Measurements from ENCODE around the gene CAMK4.

Gene CAMK4

DNA sequence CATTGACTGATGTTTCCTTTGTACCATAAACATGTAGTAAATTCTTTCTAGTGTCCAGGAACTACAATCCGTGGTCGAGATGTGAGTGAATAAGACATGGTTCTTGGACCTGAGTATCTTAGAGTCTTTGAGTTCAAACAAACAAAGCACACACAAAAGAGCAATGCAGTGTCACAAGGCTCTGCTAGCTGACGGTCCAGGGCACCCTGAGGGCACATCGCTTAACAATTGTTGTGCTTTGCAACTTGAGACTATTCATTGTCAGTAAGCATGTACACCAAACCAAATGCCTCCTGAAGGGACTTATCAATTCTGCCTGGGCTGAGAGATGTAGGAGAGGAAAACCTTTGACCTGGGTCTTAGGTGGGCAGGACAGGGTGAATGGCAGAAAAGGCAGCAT is 84.8 kb downstream of the CAMK4 start:
- H3K36me3 ChIP-seq (ENCODE audit: control insufficient read depth, insufficient read depth, low read length) = no peaks in the 10 kb centered on the region
- no peaks in the 10 kb centered on the region for H3K27me3 ChIP-seq (ENCODE audit: control insufficient read depth, insufficient read depth, low read length)
- H3K27ac ChIP-seq (ENCODE audit: low read depth, low read length) = no peak overlapping the region
- H3K4me1 ChIP-seq (ENCODE audit: control insufficient read depth, insufficient read depth, low read length) = no peaks in the 10 kb centered on the region
- H3K4me3 ChIP-seq (ENCODE audit: low read length) = no peak overlapping the region
- no peak overlapping the region for H3K9ac ChIP-seq (ENCODE audit: low read length)

DNA sequence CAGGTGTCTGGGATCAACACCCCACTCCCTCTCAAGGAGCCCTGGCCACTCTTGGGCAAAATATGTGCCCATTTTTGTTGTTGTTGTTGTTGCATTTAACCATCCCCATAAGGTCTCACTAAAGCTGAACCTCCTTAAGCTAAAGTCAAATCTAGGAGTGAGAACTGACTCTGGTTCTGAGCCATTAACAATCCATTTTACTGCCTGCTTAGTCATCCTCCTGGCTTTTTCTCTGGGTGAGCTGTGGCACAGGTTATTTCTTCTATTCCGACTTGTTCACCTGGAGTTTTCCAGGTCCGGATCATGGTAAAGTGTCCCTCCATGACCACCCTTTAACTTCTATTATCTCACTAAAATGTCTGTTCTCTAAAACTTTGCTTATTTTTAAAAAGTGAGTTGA is 85.2 kb downstream of the CAMK4 start:
- no peak overlapping the region for H3K9ac ChIP-seq (ENCODE audit: low read length)
- H3K27me3 ChIP-seq (ENCODE audit: control insufficient read depth, insufficient read depth, low read length) = no peaks in the 10 kb centered on the region
- H3K36me3 ChIP-seq (ENCODE audit: control insufficient read depth, insufficient read depth, low read length) = no peaks in the 10 kb centered on the region
- no peaks in the 10 kb centered on the region for H3K4me1 ChIP-seq (ENCODE audit: control insufficient read depth, insufficient read depth, low read length)
- no peak overlapping the region for H3K27ac ChIP-seq (ENCODE audit: low read depth, low read length)
- no peak overlapping the region for H3K4me3 ChIP-seq (ENCODE audit: low read length)

DNA sequence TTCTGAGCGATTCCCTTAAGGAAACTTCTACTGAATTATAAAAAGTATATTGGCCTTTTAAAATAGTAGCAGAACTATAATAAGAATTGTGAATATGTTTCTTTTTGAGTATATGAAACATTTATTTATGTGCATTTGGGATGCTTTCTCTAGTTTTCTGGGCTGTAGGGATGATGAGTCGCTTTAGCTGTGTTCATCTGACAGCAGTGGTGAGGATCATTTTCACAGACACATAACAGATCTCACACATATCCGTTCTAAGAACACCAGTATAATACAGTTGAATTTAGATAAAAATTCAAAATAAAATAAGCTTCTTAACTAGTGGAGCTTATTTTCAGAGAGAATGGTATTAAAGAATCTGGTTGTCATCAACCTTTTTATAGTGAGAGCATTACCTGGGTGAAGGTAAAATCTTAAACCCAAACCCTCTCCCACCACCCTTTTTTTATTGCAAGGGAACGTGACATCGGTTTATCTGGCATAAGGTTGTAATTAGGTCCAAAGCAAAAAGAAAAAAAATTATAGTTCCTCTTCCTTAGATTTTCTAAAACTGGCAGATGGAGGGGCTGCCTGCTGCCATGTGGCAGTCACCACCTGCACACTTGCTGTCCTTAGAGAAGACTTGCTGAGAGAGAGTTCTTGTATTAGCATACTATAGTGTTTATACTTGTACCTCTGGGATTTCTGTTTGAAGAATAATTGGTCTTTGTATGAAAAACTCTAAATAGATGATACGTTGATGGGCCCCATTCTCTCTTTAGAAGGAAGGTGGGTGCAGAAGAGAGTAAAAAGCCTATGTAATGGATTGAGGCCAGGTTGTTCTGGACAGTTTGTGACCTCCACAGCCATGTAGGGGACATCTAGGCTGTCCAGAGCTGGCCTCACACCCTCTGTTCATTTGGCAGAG is 86.8 kb downstream of the CAMK4 start:
- H3K9ac ChIP-seq (ENCODE audit: low read length) = no peak overlapping the region
- no peak overlapping the region for H3K27ac ChIP-seq (ENCODE audit: low read depth, low read length)

DNA sequence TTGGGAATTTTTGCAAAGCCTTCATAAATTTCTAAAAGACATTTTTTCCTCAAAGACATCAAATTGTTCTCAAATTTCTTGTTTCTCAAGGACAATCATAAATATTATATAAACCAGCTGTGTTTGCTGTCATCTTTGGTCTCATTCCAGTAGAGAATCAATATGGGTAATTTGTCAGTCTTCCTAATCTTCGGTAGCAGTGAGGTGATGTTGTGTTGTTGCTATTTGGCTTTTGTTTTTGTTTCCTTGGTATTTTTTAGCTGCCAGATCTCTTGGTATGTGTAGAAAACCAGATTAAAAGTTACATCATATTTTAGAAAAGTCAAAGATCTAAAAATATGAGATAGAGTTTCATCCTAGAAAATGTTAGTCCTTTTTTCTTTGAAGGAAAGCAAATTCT is 87.5 kb downstream of the CAMK4 start:
- Histone ChIP-seq H3K9ac (ENCODE audit: low read length) (no peak overlapping the region), H3K27ac (ENCODE audit: low read depth, low read length) (no peak overlapping the region), H3K27me3 (ENCODE audit: control insufficient read depth, insufficient read depth, low read length) (no peaks in the 10 kb centered on the region), H3K4me1 (ENCODE audit: control insufficient read depth, insufficient read depth, low read length) (no peaks in the 10 kb centered on the region), H3K4me3 (ENCODE audit: low read length) (no peak overlapping the region), H3K36me3 (ENCODE audit: control insufficient read depth, insufficient read depth, low read length) (no peaks in the 10 kb centered on the region)

More for the DNA sequence above, 86.8 kb downstream of the CAMK4 start:
- no peaks in the 10 kb centered on the region for H3K27me3 ChIP-seq (ENCODE audit: control insufficient read depth, insufficient read depth, low read length)
- no peak overlapping the region for H3K4me3 ChIP-seq (ENCODE audit: low read length)
- no peaks in the 10 kb centered on the region for H3K36me3 ChIP-seq (ENCODE audit: control insufficient read depth, insufficient read depth, low read length)
- no peaks in the 10 kb centered on the region for H3K4me1 ChIP-seq (ENCODE audit: control insufficient read depth, insufficient read depth, low read length)

DNA sequence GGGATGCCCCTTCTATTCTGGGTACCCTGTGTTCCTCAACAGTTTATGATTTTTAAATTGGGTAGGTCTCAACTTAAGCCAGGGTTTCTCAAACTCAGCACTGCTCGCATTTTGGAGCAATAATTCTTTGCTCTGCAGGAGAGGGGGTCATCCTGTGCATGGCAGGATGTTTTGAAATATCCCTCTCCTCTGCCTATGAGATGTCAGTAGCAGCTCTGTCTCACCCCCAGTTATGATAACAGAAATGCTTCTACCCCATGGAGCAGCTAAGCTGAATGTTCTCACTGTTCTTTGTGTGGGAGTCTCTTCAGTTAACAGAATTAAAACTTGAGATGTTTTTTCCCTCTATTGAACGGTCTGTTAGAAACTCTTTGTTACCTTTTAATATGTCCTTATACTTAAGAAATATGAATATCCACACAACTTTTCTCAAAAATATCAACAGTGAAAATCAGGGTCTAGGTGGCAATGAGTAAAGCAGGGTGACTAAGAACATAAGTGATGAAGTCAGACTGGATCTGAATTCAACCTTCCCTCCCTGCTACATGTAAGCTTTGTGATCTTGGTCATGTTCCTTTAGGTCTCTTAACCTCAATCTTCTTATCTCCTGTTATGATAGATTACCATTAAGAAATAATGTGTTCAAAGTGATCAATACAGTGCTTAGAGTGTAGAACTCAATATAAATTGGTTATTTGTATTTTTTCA is 89.0 kb downstream of the CAMK4 start:
- Histone ChIP-seq H3K9ac (ENCODE audit: low read length) (no peak overlapping the region), H3K36me3 (ENCODE audit: control insufficient read depth, insufficient read depth, low read length) (no peaks in the 10 kb centered on the region), H3K4me1 (ENCODE audit: control insufficient read depth, insufficient read depth, low read length) (no peaks in the 10 kb centered on the region), H3K4me3 (ENCODE audit: low read length) (no peak overlapping the region), H3K27ac (ENCODE audit: low read depth, low read length) (no peak overlapping the region), H3K27me3 (ENCODE audit: control insufficient read depth, insufficient read depth, low read length) (no peaks in the 10 kb centered on the region)

DNA sequence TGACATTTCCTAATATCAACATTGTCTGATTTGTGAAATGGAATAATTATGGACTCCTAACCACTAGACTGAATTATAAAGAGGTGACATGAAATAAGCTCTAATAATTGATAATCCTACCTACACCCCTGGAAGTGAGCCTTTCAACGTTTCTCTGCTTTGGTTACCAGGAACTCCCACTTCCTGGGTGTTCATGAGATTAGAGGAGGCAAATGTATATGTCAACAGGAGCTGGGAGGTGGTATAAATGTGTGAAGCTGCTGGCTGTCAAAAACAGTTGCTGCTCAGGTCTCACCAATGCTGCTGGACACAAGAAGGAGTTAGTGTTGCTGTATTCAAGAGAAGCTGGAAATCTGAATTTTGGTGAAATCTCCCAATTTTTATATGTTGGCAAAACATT is 96.8 kb downstream of the CAMK4 start:
- Histone ChIP-seq H3K36me3 (ENCODE audit: control insufficient read depth, insufficient read depth, low read length) (no peaks in the 10 kb centered on the region), H3K27ac (ENCODE audit: low read depth, low read length) (no peak overlapping the region), H3K27me3 (ENCODE audit: control insufficient read depth, insufficient read depth, low read length) (no peaks in the 10 kb centered on the region)

DNA sequence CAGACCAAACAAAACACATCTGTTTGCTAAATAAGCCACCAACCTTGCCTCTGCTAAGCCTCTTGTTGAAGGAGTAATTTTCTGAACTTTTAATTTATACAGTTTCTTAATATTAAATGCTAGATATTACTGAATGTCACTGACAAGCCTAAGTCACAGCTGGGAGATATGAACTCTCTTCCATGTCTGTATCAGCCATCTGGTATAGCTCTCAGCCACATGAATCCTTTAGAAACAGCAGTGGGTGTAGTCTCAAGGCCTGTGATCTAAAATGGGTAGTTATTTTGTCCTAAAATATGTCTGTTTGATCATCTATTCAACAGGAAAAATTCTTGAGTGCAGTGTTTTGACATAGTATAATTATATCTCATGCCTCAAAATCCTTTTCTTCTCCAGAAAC is 97.2 kb downstream of the CAMK4 start:
- Histone ChIP-seq H3K27me3 (ENCODE audit: control insufficient read depth, insufficient read depth, low read length) (no peaks in the 10 kb centered on the region), H3K9ac (ENCODE audit: low read length) (no peak overlapping the region)

More for the DNA sequence above, 96.8 kb downstream of the CAMK4 start:
- Histone ChIP-seq H3K9ac (ENCODE audit: low read length) (no peak overlapping the region), H3K4me3 (ENCODE audit: low read length) (no peak overlapping the region), H3K4me1 (ENCODE audit: control insufficient read depth, insufficient read depth, low read length) (no peaks in the 10 kb centered on the region)

DNA sequence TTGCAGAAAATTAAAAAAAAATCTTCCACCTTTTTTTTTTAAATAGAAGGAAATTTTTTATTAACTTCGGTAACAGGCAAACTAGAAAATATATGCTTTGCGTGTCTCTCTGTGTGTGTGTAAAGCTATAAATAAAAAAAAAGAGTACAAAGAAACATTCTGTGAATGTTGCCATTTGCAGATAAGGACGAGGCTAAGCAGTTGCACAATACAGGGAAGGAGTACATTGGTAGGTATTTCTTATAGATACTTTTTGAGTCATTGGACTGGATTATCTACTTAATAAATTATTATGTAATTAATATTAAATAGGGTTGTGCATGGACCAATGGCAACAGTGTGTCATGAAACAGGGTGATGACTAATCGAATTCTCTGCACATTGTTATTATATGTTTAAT is 102.4 kb downstream of the CAMK4 start:
- Histone ChIP-seq H3K27me3 (ENCODE audit: control insufficient read depth, insufficient read depth, low read length) (no peaks in the 10 kb centered on the region), H3K9ac (ENCODE audit: low read length) (no peak overlapping the region), H3K4me3 (ENCODE audit: low read length) (no peak overlapping the region), H3K36me3 (ENCODE audit: control insufficient read depth, insufficient read depth, low read length) (no peaks in the 10 kb centered on the region), H3K4me1 (ENCODE audit: control insufficient read depth, insufficient read depth, low read length) (no peaks in the 10 kb centered on the region), H3K27ac (ENCODE audit: low read depth, low read length) (no peak overlapping the region)

More for the DNA sequence above, 97.2 kb downstream of the CAMK4 start:
- Histone ChIP-seq H3K27ac (ENCODE audit: low read depth, low read length) (no peak overlapping the region), H3K4me1 (ENCODE audit: control insufficient read depth, insufficient read depth, low read length) (no peaks in the 10 kb centered on the region), H3K36me3 (ENCODE audit: control insufficient read depth, insufficient read depth, low read length) (no peaks in the 10 kb centered on the region), H3K4me3 (ENCODE audit: low read length) (no peak overlapping the region)

DNA sequence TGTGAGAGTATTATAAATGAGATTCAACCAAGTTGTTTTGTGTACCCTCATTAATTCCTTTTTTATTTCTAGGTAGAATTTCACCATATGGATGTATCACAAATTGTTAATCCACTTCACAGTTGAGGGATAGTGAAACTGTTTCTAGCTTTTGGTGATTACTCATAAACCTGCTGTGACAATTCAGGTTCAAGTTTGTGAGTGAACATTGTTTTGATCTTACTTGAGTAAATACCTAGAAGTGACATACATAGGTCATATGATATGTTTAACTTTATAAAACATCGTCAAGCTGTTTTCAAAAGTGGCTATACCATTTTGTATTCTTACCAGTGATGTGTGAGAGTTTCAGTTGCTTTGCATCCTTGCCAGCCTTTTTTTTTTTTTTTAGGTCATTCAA is 112.9 kb downstream of the CAMK4 start:
- H3K4me1 ChIP-seq (ENCODE audit: control insufficient read depth, insufficient read depth, low read length) = no peaks in the 10 kb centered on the region
- no peak overlapping the region for H3K27ac ChIP-seq (ENCODE audit: low read depth, low read length)
- H3K9ac ChIP-seq (ENCODE audit: low read length) = no peak overlapping the region
- H3K36me3 ChIP-seq (ENCODE audit: control insufficient read depth, insufficient read depth, low read length) = no peaks in the 10 kb centered on the region
- no peak overlapping the region for H3K4me3 ChIP-seq (ENCODE audit: low read length)
- H3K27me3 ChIP-seq (ENCODE audit: control insufficient read depth, insufficient read depth, low read length) = no peaks in the 10 kb centered on the region

DNA sequence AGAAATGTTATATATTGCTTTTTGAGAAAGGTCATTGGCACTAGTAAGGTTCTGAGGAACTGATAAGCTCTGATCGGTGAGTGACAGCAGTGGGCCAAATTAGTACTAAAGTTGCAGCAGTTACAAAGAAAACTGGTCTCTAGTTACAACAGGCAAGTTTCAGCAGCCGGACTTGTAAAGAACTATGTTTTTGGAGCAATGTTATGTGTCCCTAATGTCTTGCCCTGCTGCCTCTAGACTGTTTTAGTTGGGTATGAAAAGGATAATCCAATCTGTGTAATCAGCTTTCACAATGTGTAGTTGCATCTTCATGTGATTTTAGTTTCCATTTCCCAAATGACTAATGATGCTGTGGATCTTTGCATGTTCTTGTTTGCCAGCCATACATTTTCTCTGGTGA is 113.5 kb downstream of the CAMK4 start:
- Histone ChIP-seq H3K27me3 (ENCODE audit: control insufficient read depth, insufficient read depth, low read length) (no peaks in the 10 kb centered on the region), H3K36me3 (ENCODE audit: control insufficient read depth, insufficient read depth, low read length) (no peaks in the 10 kb centered on the region), H3K4me3 (ENCODE audit: low read length) (no peak overlapping the region), H3K27ac (ENCODE audit: low read depth, low read length) (no peak overlapping the region), H3K9ac (ENCODE audit: low read length) (no peak overlapping the region), H3K4me1 (ENCODE audit: control insufficient read depth, insufficient read depth, low read length) (no peaks in the 10 kb centered on the region)

DNA sequence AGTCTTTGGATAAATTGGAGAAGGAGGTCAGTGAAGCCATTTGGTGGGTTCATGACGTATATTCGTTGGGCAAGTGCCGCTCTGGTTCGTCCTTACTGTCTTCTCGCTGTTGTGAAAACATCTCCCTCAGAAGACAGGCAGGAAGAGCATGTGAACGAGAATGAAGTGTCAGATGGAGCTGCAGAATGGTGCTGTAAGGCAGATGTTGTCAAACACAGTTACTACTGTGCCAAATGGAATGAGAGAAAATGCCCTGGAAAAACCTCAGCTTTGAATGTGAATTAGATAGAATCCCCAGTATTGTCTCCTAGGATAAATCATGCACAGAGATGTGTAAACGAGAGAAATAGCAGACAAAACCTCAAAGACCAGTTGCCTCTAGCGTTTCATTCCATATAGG is 121.5 kb downstream of the CAMK4 start:
- Histone ChIP-seq H3K4me3 (ENCODE audit: low read length) (no peak overlapping the region), H3K36me3 (ENCODE audit: control insufficient read depth, insufficient read depth, low read length) (no peaks in the 10 kb centered on the region), H3K27ac (ENCODE audit: low read depth, low read length) (no peak overlapping the region), H3K27me3 (ENCODE audit: control insufficient read depth, insufficient read depth, low read length) (no peaks in the 10 kb centered on the region), H3K4me1 (ENCODE audit: control insufficient read depth, insufficient read depth, low read length) (no peaks in the 10 kb centered on the region), H3K9ac (ENCODE audit: low read length) (no peak overlapping the region)

DNA sequence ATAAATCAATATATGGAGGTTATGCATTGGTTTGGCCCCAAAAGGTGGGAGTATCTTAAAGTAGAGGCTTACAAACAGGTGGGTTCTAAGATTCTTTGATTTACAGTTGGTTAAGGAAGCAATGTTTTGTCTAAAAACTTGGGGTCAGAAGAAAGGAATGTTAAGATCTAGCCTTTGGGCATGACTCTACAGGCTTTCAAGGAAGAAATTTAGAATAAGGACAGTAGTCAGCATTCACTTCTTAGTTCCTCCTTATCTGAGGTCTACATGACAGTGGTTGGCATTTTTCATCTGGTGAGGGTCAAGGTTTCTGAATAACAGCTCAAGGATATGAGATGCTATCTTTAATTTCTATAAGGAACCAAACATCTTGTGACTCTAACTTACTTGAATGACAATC is 122.8 kb downstream of the CAMK4 start:
- no peaks in the 10 kb centered on the region for H3K4me1 ChIP-seq (ENCODE audit: control insufficient read depth, insufficient read depth, low read length)
- H3K27ac ChIP-seq (ENCODE audit: low read depth, low read length) = no peak overlapping the region
- H3K27me3 ChIP-seq (ENCODE audit: control insufficient read depth, insufficient read depth, low read length) = no peaks in the 10 kb centered on the region
- no peak overlapping the region for H3K4me3 ChIP-seq (ENCODE audit: low read length)
- H3K36me3 ChIP-seq (ENCODE audit: control insufficient read depth, insufficient read depth, low read length) = no peaks in the 10 kb centered on the region
- no peak overlapping the region for H3K9ac ChIP-seq (ENCODE audit: low read length)
